Middle frontal gyrus (tissue), 1 donor: ENCODE measurements around the gene TACR2.
A peak's percentile ranks its signal among the peaks of the same experiment; 100 is the strongest.

ENCODE experiments used
- DNase-seq: peaks from one replicate; pipeline ENCODE4 v3.0.0-alpha.2; 2015; ENCODE audit warnings: low spot score; ENCODE audit errors: extremely low spot score

TACR2 gene

GRCh38 chr10:69419744-69420126 lies 3.0 kb upstream of the TACR2 start:
- DNase-seq, result no peak

- DNase-seq, result no peak
These were observed 2.5 kb upstream of the TACR2 start for GRCh38 chr10:69419096-69419743.

- DNase-seq, result no peak
These were observed 1.5 kb upstream of the TACR2 start for GRCh38 chr10:69418052-69418752.

GRCh38 chr10:69417542-69417941 lies 824 bp upstream of the TACR2 start:
- no peak for DNase-seq

- no peak for DNase-seq
These were observed 767 bp downstream of the TACR2 start for GRCh38 chr10:69415951-69416350.

- DNase-seq, result no peak
These were observed 1.7 kb downstream of the TACR2 start for GRCh38 chr10:69415049-69415448.

- DNase-seq, result no peak
These were observed 2.4 kb downstream of the TACR2 start for GRCh38 chr10:69414036-69415018.

- peak; percentile 18 for DNase-seq
These were observed 3.4 kb downstream of the TACR2 start for GRCh38 chr10:69413221-69413865.

- no peak for DNase-seq
These were observed 4.4 kb downstream of the TACR2 start for GRCh38 chr10:69412232-69412790.

GRCh38 chr10:69411476-69411875 lies 5.2 kb downstream of the TACR2 start:
- no peak for DNase-seq

- no peak for DNase-seq
These were observed 6.2 kb downstream of the TACR2 start for GRCh38 chr10:69410487-69410886.

- no peak for DNase-seq
These were observed 6.8 kb downstream of the TACR2 start for GRCh38 chr10:69409968-69410367.

- no peak for DNase-seq
These were observed 7.6 kb downstream of the TACR2 start for GRCh38 chr10:69409176-69409495.

GRCh38 chr10:69408318-69409175 lies 8.2 kb downstream of the TACR2 start:
- peak; percentile 68 for DNase-seq

- no peak for DNase-seq
These were observed 9.0 kb downstream of the TACR2 start for GRCh38 chr10:69407621-69408301.

GRCh38 chr10:69406816-69407580 lies 9.7 kb downstream of the TACR2 start:
- no peak for DNase-seq

- DNase-seq, result no peak
These were observed 10.4 kb downstream of the TACR2 start for GRCh38 chr10:69406302-69406811.

- no peak for DNase-seq
These were observed 11.5 kb downstream of the TACR2 start for GRCh38 chr10:69405221-69405620.

- no peak for DNase-seq
These were observed 11.9 kb downstream of the TACR2 start for GRCh38 chr10:69404786-69405185.
